ENCODE results near the gene SARDH. TPM values are rescaled to one million over a fixed set of nuclear protein-coding genes. Genes with fewer than 3 reads are reported as not detected.

The SARDH gene
- total RNA-seq, 8 experiments from 2014 or later = 0.20 to 3.4 (median 2.4) TPM

DNA sequence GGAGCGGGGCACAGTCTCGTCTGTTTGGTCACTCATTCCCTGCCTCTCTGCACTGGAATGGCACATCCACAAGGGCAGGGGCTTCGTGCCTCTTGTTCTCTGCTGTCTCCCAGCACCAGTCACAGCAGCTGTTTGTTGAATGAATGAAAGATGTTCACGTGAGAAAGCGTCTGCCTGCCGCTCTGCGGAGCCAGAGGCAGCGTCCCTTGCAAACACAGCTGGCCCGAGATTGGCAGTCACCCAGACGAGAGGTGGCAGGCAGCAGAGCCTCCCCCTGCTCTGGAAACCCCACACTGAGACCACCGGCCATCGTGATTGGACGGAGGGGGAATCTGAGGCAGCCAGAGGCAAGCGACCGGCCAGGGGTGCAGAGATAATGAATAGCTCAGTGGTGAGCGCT is 123.0 kb downstream of the SARDH start:
- H3K27ac ChIP-seq = no peak overlapping the region
- peaks cover 23 to 28% of the 10 kb centered on the region in 2 donors for H3K4me1 ChIP-seq (replicated peaks in 1 of 2)
- in situ Hi-C loops (cut with MboI; ENCODE audit: low pct_unique_long_range_greater_than_20kb in 2 of 9, low sequenced_read_pairs in 9 of 9, unreplicated experiment in 9 of 9) = no loop called here
- 0 to 80% (median 52%) methylated on average over 1 to 8 of the region's 16 CpGs; no CpG with 5 or more reads in 4 of the 10 experiments for WGBS, 10 experiments
- no peak overlapping the region for H3K4me3 ChIP-seq
- ATAC-seq (replicated peaks in 6 of 8) = no peak

- H3K27ac ChIP-seq = no peak overlapping the region
- ATAC-seq (replicated peaks in 6 of 8) = no peak
- no peak overlapping the region for H3K4me3 ChIP-seq
- WGBS, 10 experiments = 0 to 73% (median 47%) methylated on average over 1 to 3 of the region's 5 CpGs; no CpG with 5 or more reads in 4 of the 10 experiments
- in situ Hi-C loops (cut with MboI; ENCODE audit: low pct_unique_long_range_greater_than_20kb in 2 of 9, low sequenced_read_pairs in 9 of 9, unreplicated experiment in 9 of 9) = no loop called here
- H3K4me1 ChIP-seq (replicated peaks in 1 of 2) = peaks cover 27 to 28% of the 10 kb centered on the region in 2 donors
Observed at GRCh38 chr9:133614678-133615077, 123.5 kb downstream of the SARDH start.

- in situ Hi-C loops (cut with MboI; ENCODE audit: low pct_unique_long_range_greater_than_20kb in 2 of 9, low sequenced_read_pairs in 9 of 9, unreplicated experiment in 9 of 9) = no loop called here
- WGBS, 10 experiments = 0 to 88% (median 40%) methylated on average over 1 to 10 of the region's 10 CpGs; no CpG with 5 or more reads in 1 of the 10 experiments
- Histone ChIP-seq H3K4me1 (replicated peaks in 1 of 2) (peaks cover 27 to 28% of the 10 kb centered on the region in 2 donors), H3K4me3 (no peak overlapping the region), H3K27ac (no peak overlapping the region)
- ATAC-seq (replicated peaks in 6 of 8) = peak in 5 of 8 experiments; percentile 11 to 28 (median 25)
Observed at GRCh38 chr9:133614056-133614455, 124.1 kb downstream of the SARDH start.

Other genes starting within 250 kb of the SARDH start
- gene MYMK, start 213.4 kb downstream of the SARDH start, total RNA-seq = not detected
- gene ADAMTSL2, start 203.6 kb downstream of the SARDH start, total RNA-seq = under 1 TPM in 7 of 8 experiments, not detected in 1; 0.10 to 0.93 (median 0.32) TPM
- gene FAM163B, start 129.0 kb downstream of the SARDH start, total RNA-seq = 1 to 10 TPM in 3 of 8 experiments, under 1 TPM in 4, not detected in 1; 0.36 to 1.9 (median 0.78) TPM
- gene DBH, start 102.0 kb downstream of the SARDH start, total RNA-seq = 1 to 10 TPM in 1 of 8 experiments, under 1 TPM in 7; 0.07 to 1.7 (median 0.20) TPM